Measurements from ENCODE around the gene NFATC2. TPM values are rescaled to one million over a fixed set of nuclear protein-coding genes. Genes with fewer than 3 reads are reported as not detected.

The NFATC2 gene
- total RNA-seq, 1 experiment from 2014 or later = 0.61 TPM

DNA sequence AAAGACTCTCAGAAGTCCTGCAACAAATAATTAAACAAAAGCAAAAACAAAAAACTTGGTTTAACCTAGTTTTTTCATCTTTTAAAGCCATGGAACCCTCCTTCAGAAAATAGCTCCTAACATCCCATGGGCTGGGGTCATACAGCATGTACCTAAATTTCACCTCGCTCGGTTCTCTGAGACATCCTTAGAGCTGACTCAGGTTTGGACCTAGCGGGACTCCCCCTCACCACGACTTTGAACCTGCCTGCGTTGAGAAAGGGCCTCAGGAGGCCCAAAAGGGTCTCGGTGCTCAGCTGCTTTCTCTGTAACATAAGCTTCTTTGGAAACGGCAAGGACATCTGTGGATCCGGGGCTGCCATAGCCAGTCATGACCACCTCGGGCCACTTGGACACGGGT lies 112.8 kb downstream of the NFATC2 start:
- H2BK12ac ChIP-seq (ENCODE audit: insufficient read length, low read depth, low read length) = no peak overlapping the region
- H3K4me2 ChIP-seq (ENCODE audit: insufficient read depth, insufficient read length, low read length) = no peak overlapping the region
- no peak overlapping the region for H3T11ph ChIP-seq (ENCODE audit: low read length)
- WGBS (ENCODE audit: extremely low coverage, insufficient read length, low lambda C conversion rate) = no CpG with 5 or more reads among the region's 10 CpGs
- H3K4me1 Mint-ChIP-seq = peaks cover 17 to 27% of the 10 kb centered on the region in 2 experiments
- H4K8ac ChIP-seq (replicated peaks; ENCODE audit: insufficient read length, low read depth, low read length) = no peak overlapping the region
- no peak overlapping the region for H2AK5ac ChIP-seq (ENCODE audit: insufficient read length, low read length)
- no peaks in the 10 kb centered on the region for H3K36me3 Mint-ChIP-seq (ENCODE audit: insufficient read depth in 1 of 3, low read depth in 3 of 3)
- no peak overlapping the region for H3K18ac ChIP-seq (ENCODE audit: insufficient read length, low read depth, low read length)
- DNase-seq = no peak
- H3K27me3 Mint-ChIP-seq (ENCODE audit: low read depth) = peaks cover 17% of the 10 kb centered on the region
- no peak overlapping the region for H3K9ac ChIP-seq (ENCODE audit: extremely low read depth, insufficient read length, low read length)
- H3K56ac ChIP-seq (ENCODE audit: insufficient read length, low read depth, low read length) = no peak overlapping the region
- H4K91ac ChIP-seq (ENCODE audit: insufficient read length, low read depth, low read length) = no peak overlapping the region
- H3K23ac ChIP-seq (ENCODE audit: insufficient read length, low read depth, low read length) = no peak overlapping the region
- no peak overlapping the region for H2BK120ac ChIP-seq (ENCODE audit: low read depth, low read length, poor library complexity, severe bottlenecking)
- H2AFZ ChIP-seq (ENCODE audit: low read length) = no peak overlapping the region
- H2BK5ac ChIP-seq (ENCODE audit: insufficient read length, low read length) = no peak overlapping the region
- H3K4me1 ChIP-seq (ENCODE audit: insufficient read depth, low read length) = no peaks in the 10 kb centered on the region; the same call in 1 of the 2 replicates
- no peaks in the 10 kb centered on the region for H4K20me1 ChIP-seq (ENCODE audit: control insufficient read depth, insufficient read depth, insufficient read length)
- no peaks in the 10 kb centered on the region for H3K79me2 ChIP-seq (ENCODE audit: insufficient read depth, low read length)
- H2BK20ac ChIP-seq (ENCODE audit: low read depth, low read length, poor library complexity, severe bottlenecking) = no peak overlapping the region
- H3K9me3 Mint-ChIP-seq = no peaks in the 10 kb centered on the region
- H3K23me2 ChIP-seq (ENCODE audit: insufficient read length, low read depth, low read length, poor library complexity, severe bottlenecking) = no peaks in the 10 kb centered on the region
- H3K9me3 ChIP-seq (ENCODE audit: control insufficient read depth, low read depth, low read length) = no peaks in the 10 kb centered on the region
- no peak overlapping the region for H3K4ac ChIP-seq (ENCODE audit: low read depth, low read length)
- TF ChIP-seq, protein P1, sequence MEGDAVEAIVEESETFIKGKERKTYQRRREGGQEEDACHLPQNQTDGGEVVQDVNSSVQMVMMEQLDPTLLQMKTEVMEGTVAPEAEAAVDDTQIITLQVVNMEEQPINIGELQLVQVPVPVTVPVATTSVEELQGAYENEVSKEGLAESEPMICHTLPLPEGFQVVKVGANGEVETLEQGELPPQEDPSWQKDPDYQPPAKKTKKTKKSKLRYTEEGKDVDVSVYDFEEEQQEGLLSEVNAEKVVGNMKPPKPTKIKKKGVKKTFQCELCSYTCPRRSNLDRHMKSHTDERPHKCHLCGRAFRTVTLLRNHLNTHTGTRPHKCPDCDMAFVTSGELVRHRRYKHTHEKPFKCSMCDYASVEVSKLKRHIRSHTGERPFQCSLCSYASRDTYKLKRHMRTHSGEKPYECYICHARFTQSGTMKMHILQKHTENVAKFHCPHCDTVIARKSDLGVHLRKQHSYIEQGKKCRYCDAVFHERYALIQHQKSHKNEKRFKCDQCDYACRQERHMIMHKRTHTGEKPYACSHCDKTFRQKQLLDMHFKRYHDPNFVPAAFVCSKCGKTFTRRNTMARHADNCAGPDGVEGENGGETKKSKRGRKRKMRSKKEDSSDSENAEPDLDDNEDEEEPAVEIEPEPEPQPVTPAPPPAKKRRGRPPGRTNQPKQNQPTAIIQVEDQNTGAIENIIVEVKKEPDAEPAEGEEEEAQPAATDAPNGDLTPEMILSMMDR (conservative IDR thresholded peaks at IDR 0.05) = no peak
- H3K4me3 Mint-ChIP-seq = no peak overlapping the region
- no peaks in the 10 kb centered on the region for H3K79me1 ChIP-seq (ENCODE audit: insufficient read depth, low read depth, low read length, poor library complexity, severe bottlenecking)
- no peak overlapping the region for H3K27ac ChIP-seq (ENCODE audit: insufficient read length, low read depth, low read length)
- H3K27ac Mint-ChIP-seq = no peak overlapping the region
- H4K5ac ChIP-seq (ENCODE audit: insufficient read length, low read depth, low read length) = no peak overlapping the region
- no peak overlapping the region for H3K14ac ChIP-seq (ENCODE audit: insufficient read depth, low read length)
- no peaks in the 10 kb centered on the region for H3K27me3 ChIP-seq (ENCODE audit: insufficient read depth, low read length)
- H2BK15ac ChIP-seq (ENCODE audit: low read depth, low read length) = no peak overlapping the region
